GM12864 (cell line): ENCODE measurements around the gene FOXK2.

Source experiments
- DNase-seq: peaks from one replicate; pipeline ENCODE4 v3.0.0-alpha.2; 2011; ENCODE audit warnings: low read depth
- H3K4me3 ChIP-seq: 2 replicates; pipeline ENCODE4 v1.5.1; 2011; ENCODE audit warnings: mild to moderate bottlenecking, low read depth, low read length, control low read depth
- CTCF ChIP-seq: IDR thresholded peaks from 2 replicates; pipeline ENCODE4 v1.5.1; 2011; ENCODE audit warnings: low read depth, mild to moderate bottlenecking, moderate library complexity, low read length, control low read depth, inconsistent platforms; ENCODE audit errors: missing control alignments

FOXK2 gene

GRCh38 chr17:82602986-82603710 lies 83.6 kb downstream of the FOXK2 start:
- TF ChIP-seq CTCF = no peak
- DNase-seq = no peak
- no peak overlapping the region for H3K4me3 ChIP-seq

GRCh38 chr17:82603981-82604448 lies 84.5 kb downstream of the FOXK2 start:
- no peak for DNase-seq
- no peak for TF ChIP-seq CTCF
- H3K4me3 ChIP-seq = no peak overlapping the region

- no peak overlapping the region for H3K4me3 ChIP-seq
- no peak for TF ChIP-seq CTCF
Observed at GRCh38 chr17:82604532-82604931, 85.0 kb downstream of the FOXK2 start.

GRCh38 chr17:82605939-82606600 lies 86.5 kb downstream of the FOXK2 start:
- H3K4me3 ChIP-seq = no peak overlapping the region
- DNase-seq = no peak
- TF ChIP-seq CTCF = no peak

More at GRCh38 chr17:82604532-82604931, 85.0 kb downstream of the FOXK2 start:
- no peak for DNase-seq

- DNase-seq = no peak
- TF ChIP-seq CTCF = no peak
- no peak overlapping the region for H3K4me3 ChIP-seq
Observed at GRCh38 chr17:82608816-82609215, 89.3 kb downstream of the FOXK2 start.

GRCh38 chr17:82609655-82610054 lies 90.1 kb downstream of the FOXK2 start:
- H3K4me3 ChIP-seq = no peak overlapping the region
- DNase-seq = no peak
- no peak for TF ChIP-seq CTCF
